H9 (cell line): Measurements from ENCODE around the gene BSN. TPM values are rescaled to one million over a fixed set of nuclear protein-coding genes. Genes with fewer than 3 reads are reported as not detected.

Experiments used
- DNase-seq: peaks from one replicate; pipeline ENCODE4 v3.0.0-alpha.2; 2017
- H2AFZ ChIP-seq: one replicate; pipeline ENCODE4 v1.6.1; 2013; ENCODE audit warnings: mild to moderate bottlenecking, low read length, control low read depth, moderate library complexity
- H2AK5ac ChIP-seq: 2 replicates; pipeline ENCODE4 v1.6.1; 2013; ENCODE audit warnings: low read length, control low read depth, mixed read lengths; ENCODE audit not compliant: insufficient read length
- H2BK120ac ChIP-seq: one replicate; pipeline ENCODE4 v1.6.1; 2013; ENCODE audit warnings: low read depth, mild to moderate bottlenecking, low read length, control low read depth, inconsistent platforms; ENCODE audit not compliant: poor library complexity, severe bottlenecking
- H2BK12ac ChIP-seq: 2 replicates; pipeline ENCODE4 v1.6.1; 2013; ENCODE audit warnings: low read length, control low read depth, mixed read lengths, low read depth; ENCODE audit not compliant: insufficient read length
- H2BK15ac ChIP-seq: 2 replicates; pipeline ENCODE4 v1.6.1; 2013; ENCODE audit warnings: low read depth, low read length, control low read depth
- H2BK20ac ChIP-seq: one replicate; pipeline ENCODE4 v1.6.1; 2013; ENCODE audit warnings: low read depth, mild to moderate bottlenecking, low read length, control low read depth, inconsistent platforms; ENCODE audit not compliant: poor library complexity, severe bottlenecking
- H2BK5ac ChIP-seq: 2 replicates; pipeline ENCODE4 v1.6.1; 2013; ENCODE audit warnings: low read length, control low read depth, mixed read lengths; ENCODE audit not compliant: insufficient read length
- H3K14ac ChIP-seq: 2 replicates; pipeline ENCODE4 v1.6.1; 2013; ENCODE audit warnings: low read length, control low read depth; ENCODE audit not compliant: insufficient read depth
- H3K18ac ChIP-seq: 2 replicates; pipeline ENCODE4 v1.6.1; 2013; ENCODE audit warnings: low read depth, mild to moderate bottlenecking, mixed read lengths, low read length, control low read depth; ENCODE audit not compliant: insufficient read length
- H3K23ac ChIP-seq: 2 replicates; pipeline ENCODE4 v1.6.1; 2013; ENCODE audit warnings: low read length, control low read depth, mixed read lengths, low read depth; ENCODE audit not compliant: insufficient read length
- H3K23me2 ChIP-seq: 2 replicates; pipeline ENCODE4 v1.6.1; 2013; ENCODE audit warnings: low read depth, mild to moderate bottlenecking, mixed read lengths, low read length, control low read depth; ENCODE audit not compliant: insufficient read length, poor library complexity, severe bottlenecking
- H3K27ac ChIP-seq: 2 replicates; pipeline ENCODE4 v1.5.1; 2013; ENCODE audit warnings: low read length, control low read depth, mixed read lengths, low read depth; ENCODE audit not compliant: insufficient read length
- H3K27me3 ChIP-seq: 2 replicates; pipeline ENCODE4 v1.6.1; 2013; ENCODE audit warnings: low read length, control low read depth, inconsistent platforms; ENCODE audit not compliant: insufficient read depth
- H3K4ac ChIP-seq: 2 replicates; pipeline ENCODE4 v1.6.1; 2013; ENCODE audit warnings: low read depth, mild to moderate bottlenecking, control low read depth, inconsistent platforms, low read length, moderate library complexity
- H3K4me1 ChIP-seq: 2 replicates; pipeline ENCODE4 v1.6.1; 2013; ENCODE audit warnings: low read length, control low read depth, inconsistent platforms; ENCODE audit not compliant: insufficient read depth
- H3K4me2 ChIP-seq: 2 replicates; pipeline ENCODE4 v1.6.1; 2013; ENCODE audit warnings: low read length, control low read depth, mixed read lengths; ENCODE audit not compliant: insufficient read length, insufficient read depth
- H3K56ac ChIP-seq: 2 replicates; pipeline ENCODE4 v1.6.1; 2013; ENCODE audit warnings: low read depth, mild to moderate bottlenecking, mixed read lengths, low read length, control low read depth; ENCODE audit not compliant: insufficient read length
- H3K79me1 ChIP-seq: 2 replicates; pipeline ENCODE4 v1.6.1; 2013; ENCODE audit warnings: low read depth, mild to moderate bottlenecking, moderate library complexity, low read length, control low read depth, inconsistent platforms; ENCODE audit not compliant: insufficient read depth, poor library complexity, severe bottlenecking
- H3K79me2 ChIP-seq: 2 replicates; pipeline ENCODE4 v1.6.1; 2013; ENCODE audit warnings: low read length, control low read depth, inconsistent platforms; ENCODE audit not compliant: insufficient read depth
- H3K9ac ChIP-seq: 2 replicates; pipeline ENCODE4 v1.6.1; 2013; ENCODE audit warnings: low read length, control low read depth, mixed read lengths; ENCODE audit not compliant: insufficient read length; ENCODE audit errors: extremely low read depth
- H3K9me3 ChIP-seq: one replicate; pipeline ENCODE4 v1.6.1; 2013; ENCODE audit warnings: low read depth, low read length, inconsistent platforms; ENCODE audit not compliant: control insufficient read depth
- H3T11ph ChIP-seq: one replicate; pipeline ENCODE4 v1.6.1; 2013; ENCODE audit warnings: mild to moderate bottlenecking, low read length, control low read depth, inconsistent platforms
- H4K20me1 ChIP-seq: one replicate; pipeline ENCODE4 v1.6.1; 2013; ENCODE audit not compliant: control insufficient read depth, insufficient read length, insufficient read depth
- H4K5ac ChIP-seq: 2 replicates; pipeline ENCODE4 v1.6.1; 2013; ENCODE audit warnings: low read depth, mild to moderate bottlenecking, mixed read lengths, low read length, control low read depth; ENCODE audit not compliant: insufficient read length
- H4K8ac ChIP-seq: replicated peaks from 2 replicates; pipeline ENCODE4 v1.6.1; 2013; ENCODE audit warnings: low read length, control low read depth, mixed read lengths, low read depth; ENCODE audit not compliant: insufficient read length
- H4K91ac ChIP-seq: 2 replicates; pipeline ENCODE4 v1.6.1; 2013; ENCODE audit warnings: low read depth, mild to moderate bottlenecking, moderate library complexity, mixed read lengths, low read length, control low read depth; ENCODE audit not compliant: insufficient read length
- H3K27ac Mint-ChIP-seq, 3 experiments: 2 replicates in 2 of 3; 3 replicates in 1 of 3; pipeline ENCODE4 v1.8.0; 2020 to 2021; ENCODE audit warnings: mixed read lengths in 3 of 3, mild to moderate bottlenecking in 1 of 3, moderate library complexity in 1 of 3
- H3K27me3 Mint-ChIP-seq: 2 replicates; pipeline ENCODE4 v1.8.0; 2021; ENCODE audit warnings: low read depth, mild to moderate bottlenecking, moderate library complexity, mixed read lengths
- H3K36me3 Mint-ChIP-seq, 3 experiments: 2 replicates in 2 of 3; 3 replicates in 1 of 3; pipeline ENCODE4 v1.8.0; 2020 to 2021; ENCODE audit warnings: low read depth in 3 of 3, mixed read lengths in 3 of 3; ENCODE audit not compliant: insufficient read depth in 1 of 3
- H3K4me1 Mint-ChIP-seq, 2 experiments: 2 replicates each; pipeline ENCODE4 v1.8.0; 2020; ENCODE audit warnings: mixed read lengths in 2 of 2
- H3K4me3 Mint-ChIP-seq, 2 experiments: 2 replicates in 1 of 2; 3 replicates in 1 of 2; pipeline ENCODE4 v1.8.0; 2020 to 2021; ENCODE audit warnings: mild to moderate bottlenecking in 2 of 2, mixed read lengths in 2 of 2, moderate library complexity in 1 of 2
- H3K9me3 Mint-ChIP-seq, 2 experiments: 2 replicates in 1 of 2; 3 replicates in 1 of 2; pipeline ENCODE4 v1.8.0; 2020; ENCODE audit warnings: mild to moderate bottlenecking in 2 of 2, mixed read lengths in 2 of 2, moderate library complexity in 1 of 2
- WGBS: extraction: QIAGEN DNeasy Blood & Tissue Kit; methylation state at CpG from one replicate; pipeline ENCODE4 v1.1.7; 2013; ENCODE audit warnings: missing lambda C conversion rate, low lambda C conversion rate, mixed read lengths; ENCODE audit not compliant: insufficient read length; ENCODE audit errors: extremely low coverage; 5-methylcytosine and 5-hydroxymethylcytosine counted together
- total RNA-seq: library from RNA; stranded (reverse); gene quantifications from 2 replicates; pipeline ENCODE4 v1.2.1, GENCODE V29; 2021
- TF ChIP-seq, protein P1 (sequence below): fragments of 200-600 bp; sonication (generic); conservative IDR thresholded peaks from 3 replicates; pipeline ENCODE4 v1.8.0; 2021; ENCODE audit warnings: antibody characterized with exemption, mild to moderate bottlenecking

BSN gene
- total RNA-seq, 1 experiment from 2014 or later = 2.4 TPM

GRCh38 chr3:49591615-49592014 is 37.3 kb downstream of the BSN start:
- no peaks in the 10 kb centered on the region for H3K27me3 Mint-ChIP-seq
- Histone ChIP-seq H2AK5ac (no peak overlapping the region), H3K27ac (no peak overlapping the region), H2BK120ac (no peak overlapping the region), H3K23me2 (no peaks in the 10 kb centered on the region), H3K4me2 (no peak overlapping the region), H3K4me1 (no peaks in the 10 kb centered on the region), H3T11ph (no peak overlapping the region), H3K14ac (no peak overlapping the region), H4K5ac (no peak overlapping the region), H3K18ac (no peak overlapping the region), H4K91ac (no peak overlapping the region), H3K79me2 (no peaks in the 10 kb centered on the region), H2BK5ac (no peak overlapping the region), H3K9ac (no peak overlapping the region), H2AFZ (no peak overlapping the region), H2BK15ac (no peak overlapping the region), H3K23ac (no peak overlapping the region), H3K4ac (no peak overlapping the region), H4K20me1 (no peaks in the 10 kb centered on the region), H3K9me3 (no peaks in the 10 kb centered on the region), H2BK12ac (no peak overlapping the region), H3K56ac (no peak overlapping the region), H3K27me3 (no peaks in the 10 kb centered on the region), H4K8ac (no peak overlapping the region), H3K79me1 (no peaks in the 10 kb centered on the region), H2BK20ac (no peak overlapping the region)
- no peak overlapping the region for H3K27ac Mint-ChIP-seq
- TF ChIP-seq, protein P1, sequence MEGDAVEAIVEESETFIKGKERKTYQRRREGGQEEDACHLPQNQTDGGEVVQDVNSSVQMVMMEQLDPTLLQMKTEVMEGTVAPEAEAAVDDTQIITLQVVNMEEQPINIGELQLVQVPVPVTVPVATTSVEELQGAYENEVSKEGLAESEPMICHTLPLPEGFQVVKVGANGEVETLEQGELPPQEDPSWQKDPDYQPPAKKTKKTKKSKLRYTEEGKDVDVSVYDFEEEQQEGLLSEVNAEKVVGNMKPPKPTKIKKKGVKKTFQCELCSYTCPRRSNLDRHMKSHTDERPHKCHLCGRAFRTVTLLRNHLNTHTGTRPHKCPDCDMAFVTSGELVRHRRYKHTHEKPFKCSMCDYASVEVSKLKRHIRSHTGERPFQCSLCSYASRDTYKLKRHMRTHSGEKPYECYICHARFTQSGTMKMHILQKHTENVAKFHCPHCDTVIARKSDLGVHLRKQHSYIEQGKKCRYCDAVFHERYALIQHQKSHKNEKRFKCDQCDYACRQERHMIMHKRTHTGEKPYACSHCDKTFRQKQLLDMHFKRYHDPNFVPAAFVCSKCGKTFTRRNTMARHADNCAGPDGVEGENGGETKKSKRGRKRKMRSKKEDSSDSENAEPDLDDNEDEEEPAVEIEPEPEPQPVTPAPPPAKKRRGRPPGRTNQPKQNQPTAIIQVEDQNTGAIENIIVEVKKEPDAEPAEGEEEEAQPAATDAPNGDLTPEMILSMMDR = no peak
- no CpG with 5 or more reads among the region's 3 CpGs for WGBS
- DNase-seq = no peak
- H3K4me3 Mint-ChIP-seq = no peak overlapping the region
- peaks cover 5% of the 10 kb centered on the region in 2 experiments for H3K4me1 Mint-ChIP-seq
- H3K9me3 Mint-ChIP-seq = peaks cover 3% of the 10 kb centered on the region in 2 experiments; a peak in 2 of 5 replicates
- H3K36me3 Mint-ChIP-seq = no peaks in the 10 kb centered on the region; a peak in 1 of 7 replicates
